Stimulated activated CD8-positive, alpha-beta memory T cell treated with anti-CD3 and anti-CD28 coated beads, Interleukin-12 subunit alpha, Interleukin-12 subunit beta, amount 100 ng/mL, for 24 hours (primary cell): Measurements from ENCODE around the gene CRTAC1.
"Not testable (repeated sequence)": the region's sequence is repeated elsewhere in the genome, so short reads cannot be mapped to it uniquely, and the experiment has no call there.

Source experiments
- DNase-seq: peaks from one replicate; pipeline ENCODE4 v3.0.0-alpha.2; 2020; ENCODE audit errors: extremely low read depth

CRTAC1 gene

DNA sequence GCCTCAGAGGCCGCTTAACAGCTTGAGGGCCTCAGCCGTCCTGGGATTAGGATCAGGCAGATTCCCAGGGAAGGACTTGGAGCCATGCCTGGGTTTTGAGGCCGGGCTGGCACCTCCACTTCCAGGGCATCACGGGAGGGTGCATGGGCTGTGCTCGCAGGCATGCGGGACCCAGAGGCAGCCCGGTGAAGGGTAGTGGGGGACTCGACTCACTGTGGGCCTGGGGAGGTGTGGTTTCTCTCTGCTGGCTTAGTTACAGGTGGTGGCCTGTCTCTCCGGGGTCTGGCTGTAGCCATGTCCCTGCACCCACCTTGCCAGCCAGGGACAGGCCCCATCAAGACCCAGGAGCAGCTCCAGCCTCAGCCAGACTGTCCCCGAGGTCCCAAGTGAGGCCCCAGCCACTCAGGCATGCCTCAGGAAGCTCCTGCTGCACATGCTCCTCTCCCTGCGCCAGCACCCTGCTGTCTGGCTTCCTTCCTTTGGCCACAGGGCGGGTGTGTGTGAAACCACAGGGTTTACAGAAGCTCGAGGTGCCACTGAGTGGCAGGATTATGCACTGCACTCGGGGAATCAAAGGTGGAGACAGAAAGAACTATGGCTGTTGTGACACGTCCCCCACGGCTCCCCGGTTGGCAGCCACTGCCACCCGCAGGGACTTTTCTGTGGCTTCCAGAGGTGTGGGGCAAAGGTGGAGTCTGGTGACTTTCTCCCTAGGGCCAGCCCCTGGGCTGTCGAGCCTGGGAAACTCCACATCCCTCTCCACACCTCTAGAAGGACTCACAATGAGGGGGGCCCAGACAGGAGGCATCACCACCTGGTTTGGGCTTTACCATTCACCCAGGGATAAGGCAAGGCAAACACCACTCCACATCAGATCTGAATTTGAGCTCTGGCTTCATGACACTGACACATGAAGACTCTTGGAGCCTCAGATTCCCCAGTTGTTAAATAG lies 161.1 kb downstream of the CRTAC1 start:
- peak; percentile 59 for DNase-seq

DNA sequence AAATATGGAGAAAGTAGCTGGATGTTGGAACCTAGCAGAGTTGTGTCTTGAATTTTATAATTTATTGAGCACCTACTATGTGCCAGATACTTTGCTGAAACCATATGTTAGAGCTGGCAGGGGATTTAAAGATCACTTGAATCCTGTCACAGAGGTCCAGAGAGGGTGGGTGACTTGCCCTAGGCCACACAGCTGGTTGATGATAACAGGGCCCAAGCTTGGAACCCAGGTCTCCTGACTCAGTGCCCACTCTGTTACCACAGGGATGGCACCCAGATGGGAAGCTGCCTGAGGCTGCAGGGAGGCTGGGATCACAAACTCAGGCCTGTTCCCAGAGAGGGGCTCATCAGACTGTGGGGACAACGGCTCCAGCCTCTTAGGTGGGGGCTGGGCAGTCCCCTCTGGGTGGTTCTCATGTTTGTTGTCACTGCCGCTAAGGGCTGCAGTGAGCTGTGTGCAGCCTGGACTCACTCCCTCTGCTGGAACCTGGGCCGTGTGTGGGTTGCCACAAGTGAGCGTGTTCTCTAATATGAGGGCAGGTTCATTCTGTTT lies 162.2 kb downstream of the CRTAC1 start:
- no peak for DNase-seq

DNA sequence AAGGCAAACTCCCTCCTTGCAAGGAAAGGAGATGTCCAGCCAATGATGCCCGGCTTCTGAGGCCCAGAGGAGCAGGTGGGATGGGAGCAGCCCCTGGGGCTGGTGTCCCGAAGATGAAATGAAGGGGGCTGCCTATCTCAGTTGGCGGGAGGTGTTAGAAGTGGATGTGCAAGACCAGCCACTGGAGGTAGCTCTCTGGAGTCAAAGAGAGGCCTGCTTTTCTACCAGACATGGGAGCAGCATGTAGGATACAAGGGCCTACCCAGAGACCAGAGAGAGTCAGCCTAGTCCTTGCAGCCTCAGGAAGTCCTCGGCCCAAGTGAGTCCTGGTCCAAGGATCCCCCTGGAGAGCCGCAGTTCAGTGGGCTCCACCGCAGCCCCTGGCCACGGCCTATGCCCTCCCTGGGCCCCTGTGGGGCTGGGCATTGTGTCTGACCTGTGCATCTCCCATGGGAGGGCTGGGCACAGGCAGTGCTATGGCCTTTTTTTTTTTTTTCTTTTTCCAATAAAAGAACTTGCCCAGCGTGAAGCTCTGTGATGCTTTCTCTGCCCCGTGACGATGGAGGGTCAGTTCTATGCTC lies 163.1 kb downstream of the CRTAC1 start:
- DNase-seq: no peak

GRCh38 chr10:97866524-97867219 lies 163.7 kb downstream of the CRTAC1 start:
- no peak for DNase-seq

- no peak for DNase-seq
Measured at GRCh38 chr10:97865488-97865887, 164.9 kb downstream of the CRTAC1 start.

GRCh38 chr10:97863808-97864207 lies 166.6 kb downstream of the CRTAC1 start:
- no peak for DNase-seq

- no peak for DNase-seq
Measured at GRCh38 chr10:97861924-97862323, 168.5 kb downstream of the CRTAC1 start.

DNA sequence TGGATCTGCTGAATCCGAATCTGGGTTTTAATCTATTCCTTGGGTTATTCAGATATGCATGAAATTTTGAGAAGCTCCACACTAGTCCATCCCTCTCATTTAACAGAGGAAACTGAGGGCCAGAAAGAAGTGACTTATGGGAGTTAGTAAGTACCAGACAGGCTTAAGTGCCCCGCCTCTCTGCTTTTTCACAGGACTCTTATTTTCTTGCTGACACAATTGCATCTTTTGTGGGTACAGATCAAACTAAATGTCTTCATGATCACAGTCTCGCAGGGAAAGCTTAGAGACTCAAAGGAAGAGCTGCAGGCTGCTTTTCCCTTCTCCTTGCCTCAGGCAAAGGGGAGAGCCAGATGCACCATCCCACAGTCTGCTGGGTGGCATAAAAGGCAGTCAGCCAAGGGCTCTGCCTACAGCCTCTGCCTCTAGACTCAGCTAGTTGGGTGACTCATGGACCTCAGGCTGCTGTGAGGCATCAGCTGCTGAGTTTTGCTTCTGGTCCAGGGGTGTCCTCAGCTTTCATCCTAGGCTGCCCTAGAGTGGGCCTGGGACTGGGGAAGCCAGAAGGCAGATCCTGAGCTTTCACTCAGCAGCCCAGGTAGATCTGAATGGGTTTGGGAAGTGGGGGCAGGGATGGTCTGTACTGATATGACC lies 169.2 kb downstream of the CRTAC1 start:
- no peak for DNase-seq

DNA sequence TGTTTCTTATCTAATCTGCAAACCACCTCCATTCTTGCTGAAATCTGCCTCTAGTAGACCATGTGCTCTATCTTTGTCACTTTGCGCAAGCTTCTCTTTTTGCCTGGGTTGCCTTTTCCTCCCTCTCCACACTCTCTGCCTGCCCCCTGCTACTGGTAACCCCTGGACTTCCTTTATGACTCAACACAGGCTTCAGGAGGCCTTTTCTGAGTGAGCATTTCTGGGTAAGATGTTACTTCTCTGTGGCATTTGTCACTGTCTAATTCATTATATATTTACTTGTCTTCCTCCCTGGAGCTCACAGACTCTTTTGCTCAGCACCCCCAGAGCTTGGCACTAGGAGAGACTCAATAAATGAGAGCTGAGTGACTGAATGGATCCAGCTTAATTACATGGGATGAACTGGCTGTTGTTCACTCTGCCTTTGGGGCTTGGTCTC lies 172.4 kb downstream of the CRTAC1 start:
- no peak for DNase-seq

DNA sequence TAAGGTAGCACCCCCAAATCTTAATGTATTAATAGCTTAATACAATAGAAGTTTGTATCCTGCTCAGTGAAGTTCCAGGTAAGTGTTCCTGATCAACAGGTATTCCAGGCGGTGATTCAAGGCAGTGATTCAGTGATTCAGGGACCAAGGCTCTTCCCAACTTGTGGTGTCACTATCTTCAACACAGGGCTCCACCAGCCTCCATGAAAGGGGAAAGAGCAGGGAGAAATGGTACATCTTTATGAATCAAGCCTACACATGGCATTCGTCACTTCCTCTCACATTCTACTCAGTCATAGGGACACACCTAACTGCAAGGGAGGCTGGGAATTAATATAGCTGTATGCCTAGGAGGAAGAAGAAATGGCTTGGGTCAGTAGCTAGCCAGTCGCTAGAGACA lies 175.7 kb downstream of the CRTAC1 start:
- DNase-seq: no peak

- DNase-seq: no peak
Measured at GRCh38 chr10:97852840-97853405, 177.5 kb downstream of the CRTAC1 start.

- DNase-seq: no peak
Measured at GRCh38 chr10:97852277-97852676, 178.1 kb downstream of the CRTAC1 start.

DNA sequence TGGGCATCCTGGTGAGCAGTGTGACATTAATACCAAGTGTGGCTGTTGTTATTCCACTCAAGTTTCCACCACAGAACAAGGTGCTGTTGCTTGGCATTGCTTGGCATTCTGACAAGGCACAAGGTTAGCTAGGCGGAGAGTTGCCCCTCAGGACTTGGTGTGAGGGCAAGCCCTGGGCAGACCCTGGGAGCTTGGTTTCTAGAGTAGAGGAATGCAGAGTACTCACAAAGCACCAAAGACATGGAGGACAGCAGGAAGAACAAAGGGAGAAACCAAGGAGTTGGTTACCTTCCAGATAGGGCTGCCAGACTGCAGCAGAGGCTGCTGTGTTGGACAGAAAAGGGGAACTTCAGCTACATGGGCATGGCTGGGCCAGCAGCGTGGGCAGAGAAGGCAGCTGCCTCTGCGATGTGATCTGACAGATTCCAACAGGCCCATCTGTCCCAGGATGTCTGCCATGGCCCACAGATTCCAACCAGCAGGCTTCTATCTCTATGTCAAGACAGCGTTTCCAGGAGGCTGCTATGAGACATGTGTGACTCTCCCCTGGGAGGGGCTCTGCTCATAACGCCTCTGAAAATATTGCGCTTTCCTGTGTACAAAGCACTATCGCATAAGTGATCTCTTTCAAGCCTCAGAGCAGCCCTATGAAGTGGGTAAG lies 178.9 kb downstream of the CRTAC1 start:
- no peak for DNase-seq

GRCh38 chr10:97850446-97850845 lies 180.0 kb downstream of the CRTAC1 start:
- no peak for DNase-seq

GRCh38 chr10:97849687-97850402 lies 180.6 kb downstream of the CRTAC1 start, which contains the start of gene GOLGA7B:
GOLGA7B (plus strand) TSS chr10:97849843; CDS start chr10:97850304, 461 bp downstream.
- no peak for DNase-seq

- DNase-seq: no peak
Measured at GRCh38 chr10:97849103-97849686, 181.2 kb downstream of the CRTAC1 start.

DNA sequence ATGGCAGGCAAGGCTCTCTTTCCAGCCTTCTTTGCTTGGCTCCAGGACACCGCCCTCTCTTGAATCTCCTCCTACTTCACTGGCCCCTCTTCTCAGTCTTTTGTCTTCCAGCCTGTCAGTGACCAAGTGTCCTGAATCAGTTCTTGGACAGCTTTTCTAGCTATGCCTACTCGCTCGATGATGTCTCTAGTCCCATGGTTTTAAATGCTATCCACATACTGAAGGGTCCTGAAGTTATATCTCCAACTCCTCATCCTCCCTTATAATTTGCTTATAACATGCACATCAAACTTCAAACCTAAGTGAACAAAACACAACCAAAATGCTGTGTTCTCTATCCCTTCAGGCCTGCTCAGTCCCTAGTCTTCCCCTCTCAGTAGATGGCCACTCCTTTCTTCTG lies 185.7 kb downstream of the CRTAC1 start:
- DNase-seq: no peak

DNA sequence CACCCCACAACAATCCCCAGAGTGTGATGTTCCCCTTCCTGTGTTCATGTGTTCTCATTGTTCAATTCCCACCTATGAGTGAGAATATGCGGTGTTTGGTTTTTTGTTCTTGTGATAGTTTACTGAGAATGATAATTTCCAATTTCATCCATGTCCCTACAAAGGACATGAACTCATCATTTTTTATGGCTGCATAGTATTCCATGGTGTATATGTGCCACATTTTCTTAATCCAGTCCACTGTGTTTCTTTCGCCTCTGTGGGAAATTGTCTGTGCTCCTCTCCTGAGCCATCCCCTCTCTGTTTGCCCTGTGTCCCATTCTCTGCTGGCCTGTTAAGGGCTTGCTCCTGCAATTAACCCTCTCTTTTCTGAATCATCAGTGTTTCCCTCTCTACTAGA lies 186.4 kb downstream of the CRTAC1 start:
- DNase-seq: not testable (repeated sequence)

DNA sequence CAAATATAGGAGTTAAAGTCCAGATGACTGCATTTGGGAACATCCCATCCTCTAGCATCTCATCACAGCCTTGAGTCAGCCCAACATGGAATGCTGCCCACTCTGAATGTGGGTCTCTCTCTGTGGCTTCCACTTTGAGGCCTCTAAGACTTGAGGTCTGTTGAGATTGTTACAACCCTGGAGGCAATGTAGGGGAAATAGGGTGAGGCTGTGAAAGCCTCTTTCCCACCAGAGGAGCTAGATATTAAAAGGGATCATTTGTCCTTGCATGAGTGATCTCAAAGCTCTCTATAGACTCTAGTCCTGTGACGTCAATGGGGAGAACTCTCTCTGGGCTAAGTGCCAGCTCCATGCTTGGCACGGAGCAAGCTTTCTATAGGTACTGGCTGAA lies 187.1 kb downstream of the CRTAC1 start:
- DNase-seq: no peak
